GM19372 (cell line): Measurements from ENCODE around the gene OR2F2.

Source experiments
- ATAC-seq: cut with Tn5 transposase; IDR thresholded peaks from one replicate; pipeline ENCODE4 v1.9.1; 2021; ENCODE audit warnings: mild to moderate bottlenecking, low read depth, moderate library complexity; ENCODE audit not compliant: unreplicated experiment

Gene OR2F2

DNA sequence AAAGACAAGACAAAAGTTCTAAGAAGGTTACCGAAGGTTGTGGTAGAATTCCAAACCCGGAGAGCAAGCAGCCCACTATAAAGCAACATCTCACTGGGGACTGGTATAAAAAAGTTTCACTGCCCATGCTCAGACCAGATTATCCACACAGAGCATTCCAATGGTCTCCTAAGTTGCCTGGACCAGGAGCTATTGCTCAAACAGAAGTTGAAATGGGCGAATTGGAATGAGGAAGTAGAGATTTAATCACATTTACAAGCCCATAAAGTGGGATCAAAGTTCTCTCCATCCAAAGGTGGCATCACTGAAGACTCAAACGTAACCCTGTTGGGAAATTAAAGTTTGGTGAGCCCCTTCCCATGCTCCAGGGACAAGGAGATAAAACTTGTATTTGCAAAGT is 39.4 kb downstream of the OR2F2 start:
- ATAC-seq: no peak

DNA sequence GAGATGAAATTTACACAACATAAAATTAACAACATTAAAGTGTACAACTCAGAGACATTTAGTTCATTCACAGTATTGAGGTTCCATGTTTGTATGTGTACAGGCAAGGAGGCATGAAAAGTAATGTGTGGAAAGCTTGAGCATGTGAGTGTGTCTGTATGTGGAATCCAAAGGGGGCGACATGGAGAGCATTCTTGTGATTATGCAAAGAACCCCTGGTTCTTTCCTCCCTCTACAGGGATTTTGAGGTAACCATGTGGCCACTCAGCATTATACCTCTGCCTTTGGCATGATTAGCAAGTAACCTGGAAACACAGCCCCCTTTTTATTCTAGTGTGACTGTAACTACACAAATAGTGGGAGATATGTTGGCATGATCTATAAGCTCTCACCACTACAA is 40.6 kb downstream of the OR2F2 start:
- ATAC-seq: no peak

DNA sequence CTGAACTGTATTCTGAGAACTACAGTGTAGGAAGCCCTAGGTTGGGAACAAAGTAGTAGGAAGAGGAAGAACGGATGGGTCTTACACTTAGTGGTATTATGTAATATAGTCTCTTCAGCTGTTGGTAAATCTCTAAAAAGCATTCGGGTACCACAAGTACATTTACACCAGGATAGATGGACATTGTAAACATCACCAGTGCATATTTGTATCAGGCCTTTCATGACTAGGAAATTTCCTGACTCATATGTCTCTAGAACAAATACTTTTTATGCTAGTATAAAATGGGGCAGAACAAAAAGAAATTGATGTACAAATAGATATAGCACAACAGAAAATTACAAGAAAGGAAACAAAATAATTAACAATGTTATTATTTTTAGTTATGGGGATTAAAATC is 43.6 kb downstream of the OR2F2 start:
- ATAC-seq: no peak

DNA sequence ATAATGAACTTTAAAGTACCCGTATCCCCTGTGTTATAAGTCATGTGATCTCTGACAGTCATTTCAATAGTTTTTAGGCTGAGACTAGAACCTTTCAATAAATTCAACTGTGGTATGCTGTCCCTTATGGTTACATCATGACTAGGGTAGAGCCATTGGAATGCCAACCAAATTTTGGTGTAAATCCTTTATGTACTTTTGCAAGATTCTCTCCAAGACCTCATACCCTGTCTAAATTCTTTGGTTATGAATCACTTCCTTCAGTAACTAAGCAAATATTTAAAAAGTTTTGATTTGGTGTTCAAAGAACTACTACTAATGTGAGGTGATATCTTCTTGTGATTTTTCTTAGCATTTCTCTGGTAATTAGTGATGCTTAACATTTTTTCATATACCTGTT is 44.3 kb downstream of the OR2F2 start:
- ATAC-seq: no peak

DNA sequence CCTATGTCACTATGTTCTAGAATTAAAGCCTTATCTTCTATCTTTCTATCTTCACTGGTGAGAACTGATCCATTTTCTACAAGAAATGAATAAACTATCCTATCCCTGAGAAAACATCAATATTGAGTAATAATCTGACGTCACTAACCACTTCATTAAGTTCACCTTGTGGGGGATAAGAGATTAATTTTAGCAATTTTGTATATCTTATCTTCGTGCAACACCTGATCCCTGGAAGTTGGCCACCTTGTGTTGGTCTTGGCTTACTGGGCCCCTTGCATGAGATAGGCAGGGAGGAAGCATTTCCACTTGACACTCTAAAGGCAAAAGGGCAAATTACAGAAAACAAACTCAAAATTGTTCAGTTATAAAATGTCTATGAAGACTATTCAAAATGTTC is 45.0 kb downstream of the OR2F2 start:
- ATAC-seq: no peak

DNA sequence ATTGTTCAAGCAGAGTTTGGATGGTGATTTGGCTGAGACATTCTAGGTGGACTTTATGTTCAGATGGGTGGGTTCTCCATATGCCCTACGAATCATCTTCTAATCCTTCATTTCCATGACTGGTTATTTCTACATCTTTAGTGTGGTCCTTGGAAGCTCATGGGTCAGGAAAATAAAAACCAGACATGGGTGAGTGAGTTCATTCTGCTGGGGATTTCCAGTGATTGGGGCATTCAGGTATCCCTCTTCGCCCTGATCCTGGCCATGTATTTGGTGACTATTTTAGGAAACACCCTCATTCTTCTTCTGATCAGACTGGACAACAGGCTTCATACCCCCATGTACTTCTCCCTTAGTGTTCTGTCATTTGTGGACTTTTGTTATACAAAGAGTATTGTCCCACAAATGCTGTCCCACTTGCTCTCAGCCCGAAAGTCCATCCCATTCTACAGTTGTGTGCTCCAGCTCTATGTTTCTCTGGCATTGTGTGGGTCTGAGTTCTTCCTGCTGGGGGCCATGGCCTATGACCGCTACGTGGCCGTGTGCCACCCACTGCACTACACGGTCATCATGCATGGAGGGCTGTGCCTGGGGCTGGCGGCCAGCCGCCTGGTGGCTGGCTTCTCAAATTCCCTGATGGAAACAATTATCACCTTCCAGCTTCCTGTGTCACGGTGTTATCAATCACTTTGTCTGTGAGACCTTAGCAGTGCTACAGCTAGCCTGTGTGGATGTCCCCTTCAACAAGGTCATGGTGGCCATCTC is 45.9 kb downstream of the OR2F2 start:
- no peak for ATAC-seq

DNA sequence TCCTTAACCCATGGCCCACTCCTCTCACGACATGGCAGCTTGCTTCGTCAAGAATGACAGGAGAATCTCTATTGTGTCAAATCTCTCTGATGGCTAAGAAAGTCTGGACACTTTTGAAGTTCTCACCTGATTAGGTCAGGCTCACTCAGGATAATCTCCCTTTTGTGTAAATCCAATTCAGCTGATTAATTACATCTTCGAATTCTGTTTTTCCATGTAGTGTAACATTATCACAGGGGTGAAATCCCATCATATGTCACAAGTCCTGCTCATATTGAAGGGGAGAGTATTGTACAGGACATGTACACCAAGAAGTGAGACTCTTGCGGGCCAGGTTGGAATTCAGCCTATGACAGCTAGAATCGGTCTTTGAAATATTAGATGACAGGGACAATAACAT is 48.9 kb downstream of the OR2F2 start:
- no peak for ATAC-seq
